UCSD-AML1 (cell line): ENCODE data around the gene OR5H14.
"Not testable (repeated sequence)": the region's sequence is repeated elsewhere in the genome, so short reads cannot be mapped to it uniquely, and the experiment has no call there.

Source experiments
- DNase-seq: peaks from one replicate; lab custom pipeline; 2025; ENCODE audit not compliant: unreplicated experiment; lab: John Stamatoyannopoulos, UW

The OR5H14 gene

DNA sequence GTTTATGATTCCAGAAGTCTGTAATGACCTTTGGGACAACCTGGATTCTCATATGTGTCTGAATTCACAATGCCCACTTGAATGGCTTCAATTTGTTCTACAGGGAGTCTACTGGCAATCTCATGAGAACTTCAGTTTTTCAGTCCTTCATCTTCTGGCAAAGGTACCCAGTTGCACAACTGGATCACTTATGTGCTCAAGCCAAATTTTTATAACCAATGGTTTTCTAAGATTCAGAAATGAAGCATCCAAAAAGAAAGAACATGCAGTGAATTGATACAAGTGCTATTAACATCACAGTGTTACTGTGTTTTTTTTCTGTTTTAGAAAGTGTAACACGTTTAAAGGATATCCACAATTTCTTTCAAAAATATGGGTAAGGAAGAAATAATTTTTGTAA lies at the start of gene OR5H14:
TSS of gene OR5H14 (plus strand) at position 301 of the 400 bp plus-strand sequence. CDS start 1,907 bp downstream, outside the sequence.
- DNase-seq, result no peak

- DNase-seq, result no peak
Measured at GRCh38 chr3:98099848-98100247, 47.4 kb upstream of the OR5H14 start.

DNA sequence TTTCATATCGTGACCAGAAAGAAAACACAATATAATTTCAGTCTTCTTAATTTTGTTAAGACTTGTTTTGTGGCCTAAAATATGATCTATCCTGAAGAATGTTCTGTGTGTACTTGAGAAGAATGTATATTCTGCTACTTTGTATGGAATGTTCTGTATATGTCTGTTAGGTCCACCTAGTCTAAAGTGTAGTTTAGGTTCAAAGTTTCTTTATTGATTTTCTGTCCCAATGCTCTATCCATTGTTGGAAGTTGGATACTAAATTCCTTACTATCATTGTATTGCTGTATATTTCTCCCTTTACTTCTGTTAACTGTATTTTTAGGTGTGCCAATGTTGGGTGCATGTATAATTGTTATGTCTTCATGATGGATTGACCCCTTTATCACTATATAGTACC lies 39.1 kb upstream of the OR5H14 start:
- DNase-seq, result no peak

GRCh38 chr3:98109807-98110549 lies 37.3 kb upstream of the OR5H14 start:
- no peak for DNase-seq

DNA sequence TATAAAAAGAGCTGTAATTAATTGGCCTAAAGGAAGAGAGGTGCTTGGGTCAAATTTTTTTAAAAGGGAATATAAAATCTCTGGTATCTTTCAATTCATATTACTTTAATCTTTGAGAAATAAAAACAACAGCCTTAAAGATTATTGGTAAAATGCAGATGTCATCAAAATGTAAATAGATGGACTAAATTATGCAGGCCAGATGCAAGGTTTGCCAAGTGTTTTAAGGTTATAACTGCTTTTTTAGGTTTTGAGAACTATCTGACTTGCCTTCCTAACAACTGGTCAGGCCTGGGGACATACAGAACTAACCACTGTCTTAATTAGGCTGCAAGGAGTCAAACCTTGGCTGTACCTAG lies 36.8 kb upstream of the OR5H14 start:
- no peak for DNase-seq

DNA sequence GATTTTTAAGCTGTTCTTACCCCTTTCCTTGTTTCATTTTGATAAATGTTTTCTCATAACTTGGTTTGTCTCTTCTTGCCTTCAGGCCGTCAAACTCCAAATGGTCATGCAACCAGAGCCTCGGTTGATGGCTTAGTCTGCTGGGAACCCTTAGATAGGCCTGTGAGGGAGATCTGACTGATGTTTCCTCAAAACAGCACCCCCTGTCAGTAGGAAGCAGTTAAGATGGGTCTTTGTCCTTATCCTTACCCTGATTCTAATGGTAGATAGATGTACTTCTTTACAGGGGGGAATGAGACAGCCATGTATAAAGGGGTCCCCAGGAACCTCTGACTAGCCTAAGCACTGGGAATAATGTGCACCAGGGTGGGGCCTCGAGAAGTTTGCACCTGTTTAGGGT lies 33.0 kb upstream of the OR5H14 start:
- DNase-seq, result no peak

- DNase-seq, result no peak
Measured at GRCh38 chr3:98115717-98116116, 31.6 kb upstream of the OR5H14 start.

GRCh38 chr3:98130421-98130820 lies 16.9 kb upstream of the OR5H14 start, which contains the start of gene OR5H1:
TSS of gene OR5H1 (plus strand) at chr3:98130721. CDS start at chr3:98132698, 1,977 bp downstream.
- no peak for DNase-seq

- no peak for DNase-seq
Measured at GRCh38 chr3:98136631-98137030, 10.6 kb upstream of the OR5H14 start.

- DNase-seq, result not testable (repeated sequence)
Measured at GRCh38 chr3:98137826-98138557, 9.3 kb upstream of the OR5H14 start.

DNA sequence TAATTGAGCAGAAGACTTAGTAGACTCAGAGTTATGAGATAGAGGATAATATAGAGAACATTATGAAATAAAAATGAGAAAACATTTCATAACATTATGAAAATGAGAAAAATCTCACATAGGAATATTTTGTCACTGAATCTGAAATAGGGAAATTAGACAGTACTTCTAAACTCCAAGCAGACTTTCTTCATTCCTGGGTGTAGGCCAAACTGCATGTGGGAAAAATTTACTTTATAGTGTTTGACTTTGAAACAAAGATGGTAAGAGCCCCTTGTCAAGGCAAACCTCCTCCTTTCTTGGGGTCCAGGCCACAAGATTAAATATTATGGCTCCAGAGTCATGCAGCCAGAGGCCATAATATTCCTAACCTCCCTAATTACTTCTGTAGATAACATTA lies 6.7 kb upstream of the OR5H14 start:
- no peak for DNase-seq

DNA sequence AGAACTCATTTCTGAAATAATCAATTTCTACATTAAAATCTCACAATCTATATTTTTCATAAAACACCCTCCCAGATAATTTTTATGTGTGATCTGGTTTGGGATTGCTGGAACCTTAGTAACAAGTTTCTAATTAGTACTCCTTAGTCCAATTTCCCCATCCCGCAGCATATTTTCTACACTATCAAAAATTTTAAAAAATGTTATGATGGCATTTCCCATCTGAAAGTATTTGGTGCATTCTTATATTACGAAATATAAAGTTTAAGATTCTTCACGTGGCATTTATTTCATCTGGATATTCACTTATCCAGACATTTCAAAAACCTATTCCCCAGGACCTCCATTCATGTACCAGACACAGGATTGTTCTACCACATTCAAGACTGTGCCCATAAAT lies 1.5 kb downstream of the OR5H14 start:
- no peak for DNase-seq

GRCh38 chr3:98149456-98149855 lies 2.2 kb downstream of the OR5H14 start:
- DNase-seq, result not testable (repeated sequence)

GRCh38 chr3:98151241-98151640 lies 4.0 kb downstream of the OR5H14 start:
- DNase-seq, result no peak

GRCh38 chr3:98166396-98166795 lies 19.1 kb downstream of the OR5H14 start, which contains the start of gene OR5H15:
TSS of gene OR5H15 (plus strand) at chr3:98166696. CDS start at chr3:98168700, 2,004 bp downstream.
- DNase-seq, result no peak

GRCh38 chr3:98171071-98171470 lies 23.8 kb downstream of the OR5H14 start:
- DNase-seq, result no peak

GRCh38 chr3:98172621-98173020 lies 25.3 kb downstream of the OR5H14 start:
- no peak for DNase-seq

DNA sequence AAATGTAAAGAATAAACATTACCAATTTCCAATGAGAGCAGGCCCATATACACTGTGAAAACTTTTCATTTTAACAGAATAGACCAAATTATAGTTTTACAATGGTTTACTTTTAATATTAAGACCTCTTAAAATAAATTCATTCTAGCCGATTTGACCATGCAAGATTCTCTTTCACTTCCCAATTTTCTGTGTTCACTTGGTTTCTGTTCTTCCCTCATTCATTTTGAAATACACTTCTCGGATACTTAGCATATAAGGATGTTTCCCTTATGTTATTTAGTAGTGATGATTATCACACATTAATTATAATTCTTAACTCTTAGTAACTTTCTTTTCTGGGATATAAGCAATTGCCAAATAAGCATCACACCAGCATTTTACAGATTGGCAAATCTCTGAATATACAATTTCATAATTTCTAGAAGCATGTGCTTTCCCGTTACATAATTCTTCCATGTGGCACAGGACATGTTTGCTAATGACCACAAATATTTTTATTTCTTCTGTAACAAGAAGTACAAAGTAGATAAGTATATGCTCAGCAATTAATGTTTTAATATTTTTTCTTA lies 33.1 kb downstream of the OR5H14 start:
- DNase-seq, result no peak

DNA sequence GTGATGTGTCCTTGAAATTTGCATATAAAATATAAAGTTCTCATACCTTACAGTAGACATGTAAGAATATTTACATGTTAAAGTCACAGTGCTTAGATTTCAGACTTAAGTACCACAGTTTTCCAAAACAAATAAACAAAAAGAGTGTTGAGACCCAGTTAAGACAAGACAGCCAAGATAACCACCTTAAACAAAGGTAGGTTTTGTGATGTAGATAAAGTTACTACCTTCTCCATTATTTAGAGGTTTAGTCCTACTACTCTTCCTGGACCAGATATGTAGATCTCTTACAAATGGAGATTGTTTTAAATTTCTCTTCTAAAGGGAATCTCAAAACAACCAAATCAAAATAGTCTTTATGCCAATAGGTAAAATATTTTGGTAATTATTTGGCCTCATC lies 34.9 kb downstream of the OR5H14 start:
- DNase-seq, result no peak

DNA sequence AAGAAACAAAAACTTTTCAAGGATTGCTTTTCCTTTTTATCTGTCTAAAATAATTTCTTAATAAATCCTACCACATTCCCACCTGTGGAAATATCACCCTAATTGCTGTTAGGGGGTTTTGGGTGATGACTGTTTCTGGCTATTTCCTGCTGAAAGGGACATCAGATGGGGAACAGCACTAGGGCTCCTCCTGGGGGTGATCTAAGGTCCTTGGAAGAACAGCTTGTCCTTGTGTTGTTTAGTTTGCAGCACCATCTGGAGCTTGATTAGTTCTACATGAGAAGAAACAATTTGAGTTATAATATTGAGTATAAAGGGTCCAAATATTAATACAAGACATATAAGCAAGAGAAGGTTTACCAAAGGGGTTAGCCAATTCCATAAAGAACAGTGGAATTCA lies 37.9 kb downstream of the OR5H14 start:
- no peak for DNase-seq

DNA sequence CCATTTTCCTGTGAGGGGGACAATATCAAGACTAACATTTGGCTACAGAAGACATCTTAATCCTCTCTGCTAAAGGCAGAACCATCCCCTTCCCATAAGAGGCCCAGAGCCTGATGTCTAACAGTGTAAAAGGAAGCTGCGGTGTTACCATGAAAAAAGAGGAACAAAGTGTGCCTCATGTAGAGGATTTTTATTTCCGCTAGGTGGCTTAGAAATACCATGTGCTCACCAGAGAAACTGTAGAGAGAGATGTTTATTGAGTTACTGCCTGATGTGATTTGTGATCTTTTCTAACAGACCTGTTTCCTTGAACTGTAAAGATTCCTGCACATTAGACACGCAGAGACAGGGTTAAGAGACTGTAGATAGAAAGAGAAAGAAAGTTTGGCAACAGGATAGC lies 41.3 kb downstream of the OR5H14 start:
- no peak for DNase-seq

DNA sequence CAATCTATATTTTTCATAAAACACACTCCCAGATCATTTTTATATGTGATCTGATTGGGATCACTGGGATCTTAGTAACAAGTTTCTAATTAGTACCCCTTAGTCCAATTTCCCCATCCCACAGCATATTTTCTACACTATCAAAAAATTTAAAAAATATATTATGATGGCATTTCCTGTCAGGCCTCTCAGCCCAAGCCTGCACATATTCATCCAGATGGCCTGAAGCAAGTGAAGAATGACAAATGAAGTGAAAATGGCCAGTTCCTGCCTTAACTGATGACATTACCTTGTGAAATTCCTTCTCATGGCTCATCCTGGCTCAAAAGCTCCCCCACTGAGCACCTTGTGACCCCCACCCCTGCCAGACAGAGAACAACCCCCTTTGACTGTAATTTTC lies 43.6 kb downstream of the OR5H14 start:
- DNase-seq, result not testable (repeated sequence)
